HCT116 (cell line): Measurements from ENCODE around the gene SCAI. TPM values are rescaled to one million over a fixed set of nuclear protein-coding genes. Genes with fewer than 3 reads are reported as not detected.

ENCODE experiments used
- ATAC-seq: fragments of 200-7000 bp; cut with Tn5 transposase; 2 replicates; pipeline ENCODE4 v1.9.1; 2020; ENCODE audit warnings: mild to moderate bottlenecking, moderate library complexity
- Bru-seq: library from RNA; stranded (reverse); fragments of 400-500 nt; gene quantifications from one replicate; lab custom pipeline; 2021; lab: Mats Ljungman, UMichigan
- BruChase-seq, 2 experiments: library from RNA; stranded (reverse); fragments of 400-500 nt; gene quantifications; one replicate each; lab custom pipeline; 2021; lab: Mats Ljungman, UMichigan
- BruUV-seq: library from RNA; stranded (reverse); fragments of 400-500 nt; replicated peaks from 2 replicates; lab custom pipeline; 2021; lab: Mats Ljungman, UMichigan
- CTCF ChIA-PET: fragments of 300-600 bp; sonication (Branson Sonifier 250); formaldehyde crosslinking; loops from one replicate; lab custom pipeline; 2021; ENCODE audit warnings: antibody characterized with exemption; lab: Charles Lee
- POLR2A ChIA-PET: fragments of 300-600, 350-600 bp; sonication (Branson Sonifier 250); formaldehyde crosslinking; loops from one replicate; lab custom pipeline; 2021; ENCODE audit warnings: antibody characterized with exemption; lab: Charles Lee
- RAD21 ChIA-PET, 2 experiments: fragments of 300-600 bp; sonication (Branson Sonifier 250); formaldehyde crosslinking; loops; one replicate each; lab custom pipeline; 2023; ENCODE audit warnings: low total read pairs in 2 of 2; ENCODE audit not compliant: uncharacterized antibody in 2 of 2, unreplicated experiment in 2 of 2, low non-redundant PET in 1 of 2; lab: Charles Lee
- DNase-seq: peaks from one replicate; pipeline ENCODE4 v3.0.0-alpha.2; 2010; ENCODE audit warnings: low read depth, low spot score
- H2AFZ ChIP-seq: fragments of 200-600 bp; shearing (Covaris generic), sonication (generic); 2 replicates; pipeline ENCODE4 v1.6.1; 2017; ENCODE audit warnings: low read depth, mixed run types, mixed read lengths, antibody characterized with exemption, low read length; ENCODE audit not compliant: poor library complexity, severe bottlenecking
- H3K27ac ChIP-seq: 2 replicates; pipeline ENCODE4 v1.5.1; 2012; ENCODE audit warnings: low read depth, low read length
- H3K27me3 ChIP-seq: fragments of 200-600 bp; sonication (generic); 2 replicates; pipeline ENCODE4 v1.6.1; 2016; ENCODE audit warnings: mixed run types, low read length, mixed read lengths; ENCODE audit not compliant: insufficient read depth
- H3K36me3 ChIP-seq, 2 experiments: fragments of 200-500 bp in 1 of 2; fragments of 200-600 bp in 1 of 2; sonication (Bioruptor generic) in 1 of 2; sonication (generic) in 1 of 2; 2 replicates each; pipeline versions ENCODE4 v1.5.1 to v1.6.1; 2014 to 2016; ENCODE audit warnings: low read length in 2 of 2, inconsistent platforms in 1 of 2, mixed read lengths in 1 of 2, mixed run types in 1 of 2; ENCODE audit not compliant: insufficient read depth in 2 of 2, control insufficient read depth in 1 of 2
- H3K4me1 ChIP-seq, 2 experiments: fragments of 200-600 bp in 1 of 2; sonication (generic) in 1 of 2; 2 replicates each; pipeline versions ENCODE4 v1.5.1 to v1.6.1; 2012 to 2017; ENCODE audit warnings: low read length in 2 of 2, inconsistent platforms in 1 of 2, mild to moderate bottlenecking in 1 of 2, mixed read lengths in 1 of 2, mixed run types in 1 of 2, moderate library complexity in 1 of 2; ENCODE audit not compliant: insufficient read depth in 2 of 2, control insufficient read depth in 1 of 2
- H3K4me2 ChIP-seq: fragments of 200-600 bp; sonication (generic); 2 replicates; pipeline ENCODE4 v1.6.1; 2017; ENCODE audit warnings: mixed run types, low read length, mixed read lengths
- H3K4me3 ChIP-seq, 2 experiments: fragments of 200-600 bp in 1 of 2; sonication (generic) in 1 of 2; replicated peaks in 1 of 2; 2 replicates each; pipeline ENCODE4 v1.5.1; 2011 to 2016; ENCODE audit warnings: low read length in 2 of 2, control low read depth in 1 of 2, low read depth in 1 of 2, mild to moderate bottlenecking in 1 of 2, mixed read lengths in 1 of 2, mixed run types in 1 of 2
- H3K79me2 ChIP-seq: fragments of 200-600 bp; sonication (generic); 2 replicates; pipeline ENCODE4 v1.6.1; 2017; ENCODE audit warnings: mild to moderate bottlenecking, mixed run types, low read length, moderate library complexity, mixed read lengths; ENCODE audit not compliant: insufficient read depth
- H3K9ac ChIP-seq: fragments of 200-600 bp; sonication (generic); 2 replicates; pipeline ENCODE4 v1.6.1; 2016; ENCODE audit warnings: low read length, mixed read lengths
- H3K9me2 ChIP-seq: fragments of 200-600 bp; sonication (generic), shearing (Covaris generic); 2 replicates; pipeline ENCODE4 v1.6.1; 2017; ENCODE audit warnings: mixed run types, mild to moderate bottlenecking, moderate library complexity; ENCODE audit not compliant: insufficient read depth
- H3K9me3 ChIP-seq, 2 experiments: fragments of 200-500 bp in 1 of 2; fragments of 200-600 bp in 1 of 2; sonication (Bioruptor generic) in 1 of 2; sonication (generic) in 1 of 2; 2 replicates each; pipeline ENCODE4 v1.6.1; 2014 to 2017; ENCODE audit warnings: low read length in 2 of 2, mixed read lengths in 2 of 2, inconsistent platforms in 1 of 2, low read depth in 1 of 2, mild to moderate bottlenecking in 1 of 2, mixed run types in 1 of 2, moderate library complexity in 1 of 2; ENCODE audit not compliant: control insufficient read depth in 1 of 2, insufficient read depth in 1 of 2
- H4K20me1 ChIP-seq: fragments of 200-600 bp; sonication (generic), shearing (Covaris generic); 2 replicates; pipeline ENCODE4 v1.6.1; 2017; ENCODE audit warnings: mixed run types, mild to moderate bottlenecking, moderate library complexity; ENCODE audit not compliant: insufficient read depth
- CBX3 ChIP-seq: IDR thresholded peaks from 2 replicates; pipeline ENCODE4 v1.6.1; 2012; ENCODE audit warnings: low read depth
- CEBPB ChIP-seq: IDR thresholded peaks from 2 replicates; pipeline ENCODE4 v1.6.1; 2012; ENCODE audit warnings: low read depth
- EGR1 ChIP-seq: IDR thresholded peaks from 2 replicates; pipeline ENCODE4 v1.6.1; 2012; ENCODE audit warnings: low read depth
- ELF1 ChIP-seq: IDR thresholded peaks from 2 replicates; pipeline ENCODE4 v1.6.1; 2012; ENCODE audit warnings: low read depth, borderline replicate concordance
- EZH2 ChIP-seq: fragments of 200-600 bp; sonication (generic); IDR thresholded peaks from 2 replicates; pipeline ENCODE4 v1.6.1; 2017; ENCODE audit warnings: antibody characterized with exemption, mixed run types
- FOSL1 ChIP-seq: IDR thresholded peaks from 2 replicates; pipeline ENCODE4 v1.6.1; 2012; ENCODE audit warnings: low read depth
- JUND ChIP-seq: IDR thresholded peaks from 2 replicates; pipeline ENCODE4 v1.6.1; 2012
- POLR2A ChIP-seq: IDR thresholded peaks from 2 replicates; pipeline ENCODE4 v1.7.0; 2011; ENCODE audit warnings: borderline replicate concordance; ENCODE audit not compliant: insufficient read depth, insufficient read length; ENCODE audit errors: extremely low read depth
- POLR2AphosphoS5 ChIP-seq: IDR thresholded peaks from 2 replicates; pipeline ENCODE4 v1.6.1; 2011; ENCODE audit warnings: mild to moderate bottlenecking, low read depth, low read length, moderate library complexity
- RAD21 ChIP-seq: IDR thresholded peaks from 2 replicates; pipeline ENCODE4 v1.6.1; 2012; ENCODE audit warnings: low read depth, mild to moderate bottlenecking
- REST ChIP-seq: IDR thresholded peaks from 2 replicates; pipeline ENCODE4 v1.6.1; 2012; ENCODE audit warnings: low read depth
- SIN3A ChIP-seq: IDR thresholded peaks from 2 replicates; pipeline ENCODE4 v1.6.1; 2012; ENCODE audit warnings: low read depth
- SRF ChIP-seq: IDR thresholded peaks from 2 replicates; pipeline ENCODE4 v1.6.1; 2012; ENCODE audit warnings: low read depth
- TCF7L2 ChIP-seq: IDR thresholded peaks from 2 replicates; pipeline ENCODE4 v1.7.0; 2011; ENCODE audit warnings: borderline replicate concordance, inconsistent platforms; ENCODE audit not compliant: insufficient read depth, insufficient read length; ENCODE audit errors: extremely low read depth
- YY1 ChIP-seq: IDR thresholded peaks from 2 replicates; pipeline ENCODE4 v1.6.1; 2011; ENCODE audit warnings: low read length, low read depth, moderate library complexity, mild to moderate bottlenecking; ENCODE audit not compliant: insufficient replicate concordance; ENCODE audit errors: extremely low read depth
- ZFX ChIP-seq: fragments of 450-650 bp; IDR thresholded peaks from 2 replicates; pipeline ENCODE4 v1.6.1; 2017
- ZNF274 ChIP-seq: fragments of 200-500 bp; sonication (Bioruptor generic); IDR thresholded peaks from 2 replicates; pipeline ENCODE4 v1.6.1; 2014; ENCODE audit warnings: mild to moderate bottlenecking, low read depth, low read length, inconsistent platforms
- intact Hi-C: fragments of 100-400 bp; cut with micrococcal nuclease; formaldehyde crosslinking; loops from 2 replicates; pipeline ENCODE4 v1.10.0; 2022
- long read RNA-seq: library from polyadenylated mRNA; unstranded; transcript quantifications from one replicate; pipeline ENCODE4 v2.0.0, GENCODE V29; 2021; ENCODE audit not compliant: unreplicated experiment
- polyA plus RNA-seq: library from polyadenylated mRNA; unstranded; fragments of >200 nt; gene quantifications from 2 replicates; pipeline ENCODE4 v1.2.1, GENCODE V29; 2012; ENCODE audit warnings: missing spikeins
- total RNA-seq: library from RNA; stranded (reverse); gene quantifications from one replicate; pipeline ENCODE4 v1.2.1, GENCODE V29; 2021; ENCODE audit not compliant: unreplicated experiment
- TF ChIP-seq, protein P1 (sequence below): IDR thresholded peaks from 2 replicates; pipeline ENCODE4 v1.6.1; 2012
- TF ChIP-seq, protein P2 (sequence below): IDR thresholded peaks from 2 replicates; pipeline ENCODE4 v1.6.1; 2012
- TF ChIP-seq, protein P3 (sequence below): IDR thresholded peaks from 2 replicates; pipeline ENCODE4 v1.6.1; 2011; ENCODE audit warnings: mild to moderate bottlenecking, low read length, moderate library complexity; ENCODE audit not compliant: insufficient replicate concordance; ENCODE audit errors: extremely low read depth

SCAI gene
- total RNA-seq (14.0 TPM), Bru-seq, nascent RNA (percentile 67 among the genes with signal in this experiment), BruChase-seq, experiment 1, labeled RNA remaining after a 6-hour chase (percentile 72 among the genes with signal in this experiment), BruChase-seq, experiment 2, labeled RNA remaining after a 2-hour chase (percentile 68 among the genes with signal in this experiment)
- polyA plus RNA-seq: 3.0 and 3.4 TPM in 2 replicates
- long read RNA-seq, full-length matches to known transcripts: 6 of 11 reads
- long read RNA-seq, partial matches to known transcripts: 0 of 11 reads
- long read RNA-seq, other reads (novel, unspliced or antisense): 5 of 11 reads

DNA sequence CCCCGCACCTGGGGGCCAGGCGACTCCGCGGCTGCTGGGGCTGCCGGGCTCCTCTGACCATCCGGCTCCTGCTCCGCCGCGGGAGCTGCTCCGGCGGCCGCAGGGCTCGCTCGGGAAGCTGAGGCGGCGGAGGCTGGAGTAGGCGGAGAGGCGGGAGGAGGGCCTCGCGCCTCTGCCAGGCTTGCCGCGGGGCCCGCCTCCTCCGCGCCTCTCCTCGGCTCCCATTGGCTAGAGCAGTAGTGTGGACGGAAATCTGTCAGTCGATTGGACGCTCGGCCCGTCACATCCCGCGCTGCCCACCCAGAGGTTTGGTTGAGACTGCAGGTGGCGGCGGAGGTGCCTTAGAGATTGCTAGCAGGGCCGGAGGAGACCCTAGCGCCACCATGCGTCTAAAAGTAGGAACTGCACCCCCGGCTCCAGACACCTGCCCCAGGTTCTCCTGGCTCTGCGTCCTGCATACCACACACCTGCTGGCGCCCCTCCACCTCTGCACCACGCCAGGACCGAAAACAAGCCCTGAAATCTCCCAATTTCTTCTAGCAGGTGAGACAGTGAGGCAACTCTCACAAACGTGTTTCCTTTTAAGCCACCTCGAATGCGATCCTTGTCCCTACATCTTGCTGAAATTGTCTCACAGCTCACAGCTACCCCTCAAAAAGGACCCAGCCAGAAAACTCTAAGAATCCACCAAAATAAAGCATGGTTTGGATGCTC lies at the start of gene SCAI:
TSS of gene SCAI (minus strand) at position 152 of the 714 bp plus-strand sequence. CDS start at position 61, 91 bp downstream.
- intact Hi-C loops: loop anchor here (2.0 to 5.0 kb wide), 3 partner anchors 231 to 371 kb away; partner anchors contain the start of gene NR6A1
- Histone ChIP-seq H3K36me3 (peaks cover 0 to 5% of the 10 kb centered on the region in 2 experiments; a peak in 1 of 4 replicates), H3K4me3 (peak within 1 kb of the TSS; percentile 63 to 71), H3K9ac (peak within 1 kb of the TSS; percentile 59), H3K4me1 (peaks cover 7 to 12% of the 10 kb centered on the region in 2 experiments; a peak in 3 of 4 replicates), H3K27ac (no peak within 1 kb of the TSS; the same call in 1 of the 2 replicates), H3K4me2 (peak within 1 kb of the TSS; percentile 89), H3K9me2 (no peaks in the 10 kb centered on the region), H3K27me3 (no peaks in the 10 kb centered on the region), H4K20me1 (no peaks in the 10 kb centered on the region; the same call in 1 of the 2 replicates), H3K79me2 (peaks cover 12% of the 10 kb centered on the region; the same call in 1 of the 2 replicates), H2AFZ (no peak within 1 kb of the TSS), H3K9me3 (no peaks in the 10 kb centered on the region)
- ChIA-PET CTCF (interaction anchor here (0.8 to 1.7 kb wide), 6 partner anchors 13 to 372 kb away, joined by 3 to 5 read pairs (median 4); partner anchors contain the start of gene WDR38), RAD21 (interaction anchor here in 1 of 2 experiments (0.7 to 1.2 kb wide), 3 partner anchors 16 to 369 kb away, joined by 6 to 7 read pairs (median 7); no protein-coding TSS in a partner anchor), POLR2A (interaction anchor here (0.6 to 1.0 kb wide), 4 partner anchors 13 to 279 kb away, joined by 3 to 5 read pairs (median 4); no protein-coding TSS in a partner anchor)
- ATAC-seq: peak; percentile 99
- no TSS peak for BruUV-seq
- DNase-seq: peak; percentile 98
- TF ChIP-seq CEBPB: no peak
- TF ChIP-seq YY1: peak; percentile 65
- TF ChIP-seq RAD21: peak; percentile 88
- no peak for TF ChIP-seq ELF1
- TF ChIP-seq ZFX: peak; percentile 40; the same call in 1 of the 2 replicates
- no peak for TF ChIP-seq EZH2
- TF ChIP-seq, protein P1, sequence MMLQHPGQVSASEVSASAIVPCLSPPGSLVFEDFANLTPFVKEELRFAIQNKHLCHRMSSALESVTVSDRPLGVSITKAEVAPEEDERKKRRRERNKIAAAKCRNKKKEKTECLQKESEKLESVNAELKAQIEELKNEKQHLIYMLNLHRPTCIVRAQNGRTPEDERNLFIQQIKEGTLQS: no peak
- no peak for TF ChIP-seq FOSL1
- peak; percentile 86 for TF ChIP-seq POLR2AphosphoS5
- TF ChIP-seq SIN3A: no peak
- no peak for TF ChIP-seq EGR1
- no peak for TF ChIP-seq ZNF274
- 0 out of 2 replicates have a peak, but pooled peaks have one; percentile 47 for TF ChIP-seq CBX3
- TF ChIP-seq, protein P2, sequence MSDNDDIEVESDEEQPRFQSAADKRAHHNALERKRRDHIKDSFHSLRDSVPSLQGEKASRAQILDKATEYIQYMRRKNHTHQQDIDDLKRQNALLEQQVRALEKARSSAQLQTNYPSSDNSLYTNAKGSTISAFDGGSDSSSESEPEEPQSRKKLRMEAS: peak; percentile 91
- TF ChIP-seq, protein P3, sequence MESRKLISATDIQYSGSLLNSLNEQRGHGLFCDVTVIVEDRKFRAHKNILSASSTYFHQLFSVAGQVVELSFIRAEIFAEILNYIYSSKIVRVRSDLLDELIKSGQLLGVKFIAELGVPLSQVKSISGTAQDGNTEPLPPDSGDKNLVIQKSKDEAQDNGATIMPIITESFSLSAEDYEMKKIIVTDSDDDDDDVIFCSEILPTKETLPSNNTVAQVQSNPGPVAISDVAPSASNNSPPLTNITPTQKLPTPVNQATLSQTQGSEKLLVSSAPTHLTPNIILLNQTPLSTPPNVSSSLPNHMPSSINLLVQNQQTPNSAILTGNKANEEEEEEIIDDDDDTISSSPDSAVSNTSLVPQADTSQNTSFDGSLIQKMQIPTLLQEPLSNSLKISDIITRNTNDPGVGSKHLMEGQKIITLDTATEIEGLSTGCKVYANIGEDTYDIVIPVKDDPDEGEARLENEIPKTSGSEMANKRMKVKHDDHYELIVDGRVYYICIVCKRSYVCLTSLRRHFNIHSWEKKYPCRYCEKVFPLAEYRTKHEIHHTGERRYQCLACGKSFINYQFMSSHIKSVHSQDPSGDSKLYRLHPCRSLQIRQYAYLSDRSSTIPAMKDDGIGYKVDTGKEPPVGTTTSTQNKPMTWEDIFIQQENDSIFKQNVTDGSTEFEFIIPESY: no peak
- peak; percentile 63 for TF ChIP-seq TCF7L2
- TF ChIP-seq REST: no peak
- no peak for TF ChIP-seq SRF
- TF ChIP-seq JUND: no peak
- no peak for TF ChIP-seq POLR2A
